Activated B cell treated with CpG ODN at 0.5 μM for 24 hours (primary cell): ENCODE data around the gene SAP30. TPM values are rescaled to one million over a fixed set of nuclear protein-coding genes. Genes with fewer than 3 reads are reported as not detected.

ENCODE experiments used
- ATAC-seq: fragments of 200-7000 bp; cut with Tn5 transposase; one replicate; pipeline ENCODE4 v1.10.0; 2021; ENCODE audit warnings: low read depth, mild to moderate bottlenecking, moderate library complexity
- CTCF ChIA-PET: fragments of 350-600 bp; sonication (Branson Sonifier 250); formaldehyde crosslinking; loops from one replicate; lab custom pipeline; 2021; ENCODE audit warnings: antibody characterized with exemption; lab: Charles Lee
- POLR2A ChIA-PET: fragments of 350-600 bp; sonication (Branson Sonifier 250); formaldehyde crosslinking; loops from one replicate; lab custom pipeline; 2021; ENCODE audit warnings: antibody characterized with exemption; lab: Charles Lee
- DNase-seq: peaks from one replicate; pipeline ENCODE4 v3.0.0; 2022
- H3K27ac Mint-ChIP-seq: one replicate; pipeline ENCODE4 v1.8.0; 2020; ENCODE audit warnings: mixed read lengths
- H3K27me3 Mint-ChIP-seq: one replicate; pipeline ENCODE4 v1.8.0; 2021; ENCODE audit warnings: mixed read lengths
- H3K36me3 Mint-ChIP-seq: one replicate; pipeline ENCODE4 v1.8.0; 2021; ENCODE audit warnings: low read depth, mixed read lengths
- H3K4me1 Mint-ChIP-seq: one replicate; pipeline ENCODE4 v1.8.0; 2021; ENCODE audit warnings: mixed read lengths
- H3K4me3 Mint-ChIP-seq: one replicate; pipeline ENCODE4 v1.8.0; 2020; ENCODE audit warnings: mild to moderate bottlenecking, mixed read lengths
- H3K9me3 Mint-ChIP-seq: one replicate; pipeline ENCODE4 v1.8.0; 2020; ENCODE audit warnings: mixed read lengths
- intact Hi-C: fragments of 100-400 bp; cut with micrococcal nuclease; formaldehyde crosslinking; loops from one replicate; pipeline ENCODE4 v1.15.1; 2024
- total RNA-seq: library from RNA; stranded (reverse); gene quantifications from 2 replicates; pipeline ENCODE4 v1.2.3, GENCODE V29; 2022
- TF ChIP-seq, protein P1 (sequence below): fragments of 200-600 bp; IDR thresholded peaks from one replicate; pipeline ENCODE4 v1.8.0; 2022; ENCODE audit warnings: antibody characterized with exemption, mild to moderate bottlenecking

SAP30 gene
- total RNA-seq, 1 donor from 2014 or later = 2.1 TPM

- intact Hi-C loops = loop anchor here (5.0 kb wide), 2 partner anchors 175 to 950 kb away; partner anchors contain the start of genes CEP44 and FBXO8
- H3K27me3 Mint-ChIP-seq = no peaks in the 10 kb centered on the region
- H3K36me3 Mint-ChIP-seq = peaks cover 41% of the 10 kb centered on the region
- DNase-seq = no peak
- TF ChIP-seq, protein P1, sequence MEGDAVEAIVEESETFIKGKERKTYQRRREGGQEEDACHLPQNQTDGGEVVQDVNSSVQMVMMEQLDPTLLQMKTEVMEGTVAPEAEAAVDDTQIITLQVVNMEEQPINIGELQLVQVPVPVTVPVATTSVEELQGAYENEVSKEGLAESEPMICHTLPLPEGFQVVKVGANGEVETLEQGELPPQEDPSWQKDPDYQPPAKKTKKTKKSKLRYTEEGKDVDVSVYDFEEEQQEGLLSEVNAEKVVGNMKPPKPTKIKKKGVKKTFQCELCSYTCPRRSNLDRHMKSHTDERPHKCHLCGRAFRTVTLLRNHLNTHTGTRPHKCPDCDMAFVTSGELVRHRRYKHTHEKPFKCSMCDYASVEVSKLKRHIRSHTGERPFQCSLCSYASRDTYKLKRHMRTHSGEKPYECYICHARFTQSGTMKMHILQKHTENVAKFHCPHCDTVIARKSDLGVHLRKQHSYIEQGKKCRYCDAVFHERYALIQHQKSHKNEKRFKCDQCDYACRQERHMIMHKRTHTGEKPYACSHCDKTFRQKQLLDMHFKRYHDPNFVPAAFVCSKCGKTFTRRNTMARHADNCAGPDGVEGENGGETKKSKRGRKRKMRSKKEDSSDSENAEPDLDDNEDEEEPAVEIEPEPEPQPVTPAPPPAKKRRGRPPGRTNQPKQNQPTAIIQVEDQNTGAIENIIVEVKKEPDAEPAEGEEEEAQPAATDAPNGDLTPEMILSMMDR = no peak
- H3K4me3 Mint-ChIP-seq = no peak overlapping the region
- CTCF ChIA-PET = interaction anchor here (1.4 kb wide), 2 partner anchors 10 to 13 kb away, joined by 3 to 6 read pairs; no protein-coding TSS in a partner anchor
- ATAC-seq = no peak
- POLR2A ChIA-PET = interaction anchor here (2.4 to 6.6 kb wide), 2 partner anchors 35 to 39 kb away, joined by 11 to 270 read pairs; partner anchors contain the start of gene SAP30
- peaks cover 25% of the 10 kb centered on the region for H3K4me1 Mint-ChIP-seq
- no peak overlapping the region for H3K27ac Mint-ChIP-seq
- H3K9me3 Mint-ChIP-seq = no peaks in the 10 kb centered on the region
Observed at GRCh38 chr4:173332021-173332487, 38.7 kb upstream of the SAP30 start.

DNA sequence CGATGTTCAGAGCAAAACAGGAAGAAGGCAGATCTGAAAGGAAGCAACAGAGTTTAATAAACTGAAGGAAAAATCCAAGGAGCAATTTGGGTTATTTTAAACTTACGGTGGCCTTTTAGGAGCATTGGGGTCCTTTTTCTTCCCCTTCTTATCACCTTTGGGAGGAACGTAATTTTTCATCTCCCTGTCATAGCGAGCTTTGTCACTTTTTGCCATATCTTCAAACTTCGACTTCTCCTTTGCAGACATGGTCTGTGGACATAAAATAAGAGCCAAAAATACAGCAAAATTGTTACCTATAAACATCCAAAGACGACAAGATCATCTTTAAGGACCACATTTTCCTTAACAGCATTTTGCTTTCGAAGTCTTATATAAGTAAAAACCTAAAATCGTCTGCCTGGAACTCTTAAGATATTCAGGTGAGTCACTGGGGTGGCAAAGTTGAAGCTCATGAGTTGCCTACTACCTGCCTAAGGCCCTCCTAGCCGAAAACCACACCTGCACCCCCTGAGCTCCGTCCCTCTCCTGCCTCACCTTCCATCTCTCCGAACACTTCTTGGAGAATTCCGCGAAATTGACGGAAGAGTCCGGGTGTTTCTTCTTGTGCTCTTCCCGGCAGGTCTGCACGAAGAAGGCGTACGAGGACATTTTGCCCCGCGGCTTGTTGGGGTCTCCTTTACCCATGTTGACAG lies 37.6 kb upstream of the SAP30 start:
- Mint-ChIP-seq H3K4me3 (peak overlapping the region; percentile 96), H3K27ac (peak overlapping the region; percentile 91), H3K4me1 (peaks cover 25% of the 10 kb centered on the region), H3K9me3 (no peaks in the 10 kb centered on the region), H3K36me3 (peaks cover 40% of the 10 kb centered on the region), H3K27me3 (no peaks in the 10 kb centered on the region)
- TF ChIP-seq, protein P1 = no peak
- ChIA-PET CTCF (interaction anchor here (2.3 kb wide), 1 partner anchor 14 kb away, joined by 9 read pairs; no protein-coding TSS in a partner anchor), POLR2A (interaction anchor here (0.8 to 6.6 kb wide), 8 partner anchors 8 to 951 kb away, joined by 3 to 270 read pairs (median 14); partner anchors contain the start of genes CEP44, FBXO8, GALNT7 and SAP30)
- DNase-seq (no peak), ATAC-seq (no peak)
- intact Hi-C loops = loop anchor here (5.0 kb wide), 2 partner anchors 174 to 949 kb away; partner anchors contain the start of genes CEP44 and FBXO8

DNA sequence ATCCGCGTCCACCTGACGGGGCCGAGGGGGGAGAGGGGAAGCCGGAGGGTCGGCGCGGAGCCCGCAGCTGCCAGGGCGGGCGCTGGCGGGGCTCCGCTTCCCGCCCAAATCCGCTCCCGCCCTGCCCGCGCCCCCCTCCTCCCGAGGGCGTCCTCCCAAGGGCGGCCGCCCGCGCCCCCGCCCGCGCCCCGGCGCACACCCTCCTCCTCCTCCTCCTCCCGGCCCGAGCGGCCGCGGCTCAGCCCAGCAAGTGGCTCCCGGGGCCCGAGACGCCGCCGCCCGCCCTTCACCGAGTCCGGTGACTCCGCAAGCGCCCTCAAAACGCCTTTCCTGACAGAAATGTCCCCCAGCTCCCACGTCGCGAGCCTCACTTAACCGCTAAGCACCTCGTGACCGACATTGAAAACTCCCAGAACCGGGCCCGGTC lies 37.1 kb upstream of the SAP30 start:
- ATAC-seq (no peak), DNase-seq (no peak)
- CTCF ChIA-PET = interaction anchor here (2.3 kb wide), 1 partner anchor 14 kb away, joined by 9 read pairs; no protein-coding TSS in a partner anchor
- intact Hi-C loops = loop anchor here (1.0 to 5.0 kb wide), 5 partner anchors 37 to 949 kb away; partner anchors contain the start of genes CEP44, FBXO8, GALNT7 and SAP30
- Mint-ChIP-seq H3K27me3 (no peaks in the 10 kb centered on the region), H3K4me3 (peak overlapping the region; percentile 96), H3K36me3 (peaks cover 40% of the 10 kb centered on the region), H3K27ac (peak overlapping the region; percentile 98), H3K9me3 (no peaks in the 10 kb centered on the region), H3K4me1 (peaks cover 25% of the 10 kb centered on the region)
- POLR2A ChIA-PET = interaction anchor here (1.0 to 6.6 kb wide), 11 partner anchors 9 to 950 kb away, joined by 3 to 270 read pairs (median 11); partner anchors contain the start of genes CEP44, FBXO8, GALNT7 and SAP30
- TF ChIP-seq, protein P1 = no peak

- ATAC-seq = peak; percentile 93
- Mint-ChIP-seq H3K4me1 (peaks cover 25% of the 10 kb centered on the region), H3K4me3 (peak within 1 kb of the TSS; percentile 96), H3K27ac (peak within 1 kb of the TSS; percentile 98), H3K36me3 (peaks cover 38% of the 10 kb centered on the region), H3K27me3 (no peaks in the 10 kb centered on the region), H3K9me3 (no peaks in the 10 kb centered on the region)
- POLR2A ChIA-PET = interaction anchor here (0.7 to 6.6 kb wide), 13 partner anchors 10 to 949 kb away, joined by 3 to 270 read pairs (median 10); partner anchors contain the start of genes CEP44, FBXO8, GALNT7 and SAP30
- intact Hi-C loops = loop anchor here (1.0 to 5.0 kb wide), 5 partner anchors 36 to 948 kb away; partner anchors contain the start of genes CEP44, FBXO8, GALNT7 and SAP30
- CTCF ChIA-PET = interaction anchor here (1.2 to 2.3 kb wide), 2 partner anchors 15 to 320 kb away, joined by 4 to 9 read pairs; no protein-coding TSS in a partner anchor
- TF ChIP-seq, protein P1 = no peak
- peak; percentile 95 for DNase-seq
Observed at GRCh38 chr4:173334085-173334890, 36.5 kb upstream of the SAP30 start, which contains the start of gene HMGB2. TSS of gene HMGB2 (minus strand) at chr4:173334358. CDS start at chr4:173333649, 709 bp downstream.
